Brain microvascular endothelial cell (primary cell): ENCODE data around the gene ASXL2.

Experiments
- DNase-seq: peaks from one replicate; pipeline ENCODE4 v3.0.0-alpha.2; 2020
- H3K27ac ChIP-seq: fragments of 250-450 bp; sonication (Bioruptor Pico); 2 replicates; pipeline ENCODE4 v1.5.1; 2020; ENCODE audit warnings: mild to moderate bottlenecking, moderate library complexity
- H3K27me3 ChIP-seq: fragments of 250-450 bp; sonication (Bioruptor Pico); replicated peaks from 2 replicates; pipeline ENCODE4 v1.5.1; 2020; ENCODE audit warnings: mild to moderate bottlenecking
- H3K36me3 ChIP-seq: fragments of 250-450 bp; sonication (Bioruptor Pico); replicated peaks from 2 replicates; pipeline ENCODE4 v1.5.1; 2020; ENCODE audit warnings: mild to moderate bottlenecking
- H3K4me3 ChIP-seq: 2 replicates; pipeline ENCODE4 v1.5.1; 2011; ENCODE audit warnings: low read depth, mild to moderate bottlenecking, control low read depth, low read length, moderate library complexity
- in situ Hi-C: cut with HindIII; loops from 2 replicates; pipeline ENCODE4 v1.10.0; 2017; ENCODE audit warnings: low sequenced_read_pairs, low pct_ligation_motif_present
- TF ChIP-seq, protein P1 (sequence below): IDR thresholded peaks from 2 replicates; pipeline ENCODE4 v1.5.1; 2011; ENCODE audit warnings: low read depth, mild to moderate bottlenecking, moderate library complexity, low read length, control low read depth, inconsistent platforms; ENCODE audit errors: missing control alignments

ASXL2 gene

DNA sequence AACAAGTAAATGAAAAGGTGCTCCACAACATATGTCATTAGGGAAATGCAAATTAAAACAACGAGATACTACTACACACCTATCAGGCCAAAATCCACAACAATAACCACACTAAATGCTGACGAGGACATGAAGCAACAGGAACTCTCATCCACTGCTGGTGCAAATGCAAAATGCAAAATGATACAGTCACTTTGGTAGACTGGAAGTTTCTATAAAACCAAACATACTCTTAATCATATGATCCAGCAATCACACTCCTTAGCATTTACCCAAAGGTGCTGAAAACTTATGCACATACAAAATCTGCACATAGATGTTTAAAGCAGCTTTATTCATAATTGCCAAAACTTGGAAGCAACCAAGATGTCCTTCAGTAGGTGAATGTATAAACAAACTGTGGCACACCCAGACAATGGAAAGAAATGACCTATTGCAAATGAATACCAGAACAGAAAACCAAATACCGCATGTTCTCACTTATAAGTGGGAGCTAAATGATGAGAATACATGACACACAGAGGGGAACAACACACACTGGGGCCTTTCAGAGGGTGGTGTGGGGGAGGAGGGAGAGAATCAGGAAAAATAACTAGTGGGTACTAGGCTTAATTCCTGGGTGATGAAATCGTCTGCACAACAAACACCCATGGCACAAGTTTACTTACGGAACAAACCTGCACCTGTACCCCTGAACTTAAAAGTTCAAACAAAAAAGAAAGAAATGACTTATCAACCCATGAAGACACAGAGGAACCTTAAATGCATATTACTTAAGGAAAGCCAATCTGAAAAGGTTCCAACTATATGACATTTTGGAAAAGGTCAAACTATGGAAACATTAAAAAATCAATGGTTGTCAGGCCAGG, 80.4 kb downstream of the ASXL2 start:
- Histone ChIP-seq H3K4me3 (no peak overlapping the region), H3K36me3 (peaks cover 5% of the 10 kb centered on the region), H3K27ac (no peak overlapping the region), H3K27me3 (no peaks in the 10 kb centered on the region)
- TF ChIP-seq, protein P1, sequence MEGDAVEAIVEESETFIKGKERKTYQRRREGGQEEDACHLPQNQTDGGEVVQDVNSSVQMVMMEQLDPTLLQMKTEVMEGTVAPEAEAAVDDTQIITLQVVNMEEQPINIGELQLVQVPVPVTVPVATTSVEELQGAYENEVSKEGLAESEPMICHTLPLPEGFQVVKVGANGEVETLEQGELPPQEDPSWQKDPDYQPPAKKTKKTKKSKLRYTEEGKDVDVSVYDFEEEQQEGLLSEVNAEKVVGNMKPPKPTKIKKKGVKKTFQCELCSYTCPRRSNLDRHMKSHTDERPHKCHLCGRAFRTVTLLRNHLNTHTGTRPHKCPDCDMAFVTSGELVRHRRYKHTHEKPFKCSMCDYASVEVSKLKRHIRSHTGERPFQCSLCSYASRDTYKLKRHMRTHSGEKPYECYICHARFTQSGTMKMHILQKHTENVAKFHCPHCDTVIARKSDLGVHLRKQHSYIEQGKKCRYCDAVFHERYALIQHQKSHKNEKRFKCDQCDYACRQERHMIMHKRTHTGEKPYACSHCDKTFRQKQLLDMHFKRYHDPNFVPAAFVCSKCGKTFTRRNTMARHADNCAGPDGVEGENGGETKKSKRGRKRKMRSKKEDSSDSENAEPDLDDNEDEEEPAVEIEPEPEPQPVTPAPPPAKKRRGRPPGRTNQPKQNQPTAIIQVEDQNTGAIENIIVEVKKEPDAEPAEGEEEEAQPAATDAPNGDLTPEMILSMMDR = no peak
- DNase-seq = no peak
- in situ Hi-C loops = no loop called here

DNA sequence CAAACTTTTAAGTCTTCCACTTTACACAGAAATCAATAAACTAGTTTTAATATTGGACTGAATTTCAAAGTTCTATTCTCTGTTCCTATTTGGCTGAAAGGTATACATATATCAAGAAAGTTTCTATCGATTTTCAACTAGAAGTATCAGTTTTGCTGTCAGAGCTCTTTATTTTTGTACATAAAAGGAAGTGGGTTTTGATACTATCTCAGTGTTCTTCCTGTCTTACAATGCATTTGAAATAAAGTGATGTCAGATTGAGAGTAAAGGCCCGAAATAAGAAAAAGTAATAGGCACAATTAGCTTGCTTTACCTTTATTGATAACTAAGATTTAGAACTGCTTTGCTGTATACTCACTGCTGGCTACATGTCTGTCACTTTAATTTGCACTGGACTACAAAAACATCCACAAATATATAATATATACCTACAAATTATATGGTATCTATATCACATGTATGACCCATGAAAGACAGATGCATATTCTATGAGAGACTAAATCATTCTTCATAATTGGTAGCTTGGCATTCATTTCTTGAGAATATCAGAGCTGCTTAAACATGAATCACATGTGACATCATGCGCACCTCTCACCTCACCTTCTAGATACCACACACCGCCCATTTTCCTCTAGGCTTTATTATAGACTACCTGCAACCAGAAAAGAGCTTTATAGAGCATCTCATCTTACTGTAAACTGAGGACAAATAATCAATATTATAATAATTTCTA, 83.6 kb downstream of the ASXL2 start:
- no peak overlapping the region for H3K27ac ChIP-seq
- H3K36me3 ChIP-seq = peaks cover 5% of the 10 kb centered on the region
- DNase-seq = no peak
- H3K27me3 ChIP-seq = no peaks in the 10 kb centered on the region
- no peak overlapping the region for H3K4me3 ChIP-seq
- TF ChIP-seq, protein P1 = no peak
- in situ Hi-C loops = no loop called here

DNA sequence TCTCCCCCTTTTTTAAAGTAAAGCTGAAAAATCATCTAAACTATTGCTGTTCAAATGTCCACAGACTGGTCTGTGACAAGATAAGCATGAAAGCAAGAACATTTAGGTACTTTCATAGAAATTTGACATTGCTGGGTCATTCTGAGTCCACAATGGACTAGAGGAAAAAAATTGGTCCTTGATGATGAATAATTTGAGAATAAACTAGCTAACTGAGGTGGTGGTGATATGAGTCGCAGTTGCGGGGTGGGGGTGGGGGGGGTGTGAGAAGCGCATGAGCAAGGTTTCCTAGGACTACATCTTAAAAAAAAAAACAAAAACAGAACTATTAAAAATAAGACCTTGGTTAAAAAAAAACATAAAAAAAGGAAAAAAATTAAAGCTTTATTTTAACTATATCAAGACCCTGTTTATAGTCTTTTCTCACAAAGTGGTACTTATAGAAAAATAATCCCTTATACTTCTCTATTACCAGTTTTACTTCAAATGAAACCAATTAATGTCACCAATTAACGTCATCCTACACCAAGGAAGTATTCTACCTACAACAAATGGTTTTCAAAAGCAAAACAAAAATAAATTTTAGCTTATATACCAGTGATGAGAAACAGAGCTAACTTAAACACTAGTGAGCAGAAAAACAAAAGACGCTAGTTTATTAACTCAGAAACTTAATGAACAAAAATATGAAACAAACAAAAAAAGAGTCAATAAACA, 88.1 kb downstream of the ASXL2 start:
- Histone ChIP-seq H3K36me3 (no peaks in the 10 kb centered on the region), H3K27ac (no peak overlapping the region), H3K27me3 (no peaks in the 10 kb centered on the region), H3K4me3 (no peak overlapping the region)
- in situ Hi-C loops = no loop called here
- DNase-seq = no peak
- TF ChIP-seq, protein P1 = no peak

DNA sequence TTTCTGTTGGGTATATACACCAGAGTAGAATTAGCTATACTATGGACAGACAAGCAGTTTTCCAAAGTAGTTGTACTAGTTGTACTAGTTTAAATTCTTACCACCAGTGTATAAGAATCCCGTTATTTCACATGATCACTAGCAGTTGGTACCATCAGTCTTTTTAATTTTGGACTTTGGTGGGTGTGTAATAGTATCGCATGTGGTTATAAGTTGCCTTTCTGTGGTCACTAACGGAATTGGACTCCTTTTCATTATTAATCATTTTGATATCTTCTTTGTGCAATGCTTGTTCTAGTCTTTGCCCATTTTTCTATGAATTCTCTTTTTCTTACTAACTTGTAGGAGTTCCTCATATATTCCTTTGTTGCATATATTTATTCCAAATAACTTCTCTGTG, 89.8 kb downstream of the ASXL2 start:
- in situ Hi-C loops = no loop called here
- H3K27ac ChIP-seq = no peak overlapping the region
- DNase-seq = no peak
- no peaks in the 10 kb centered on the region for H3K27me3 ChIP-seq
- H3K4me3 ChIP-seq = no peak overlapping the region
- no peaks in the 10 kb centered on the region for H3K36me3 ChIP-seq
- TF ChIP-seq, protein P1 = no peak

DNA sequence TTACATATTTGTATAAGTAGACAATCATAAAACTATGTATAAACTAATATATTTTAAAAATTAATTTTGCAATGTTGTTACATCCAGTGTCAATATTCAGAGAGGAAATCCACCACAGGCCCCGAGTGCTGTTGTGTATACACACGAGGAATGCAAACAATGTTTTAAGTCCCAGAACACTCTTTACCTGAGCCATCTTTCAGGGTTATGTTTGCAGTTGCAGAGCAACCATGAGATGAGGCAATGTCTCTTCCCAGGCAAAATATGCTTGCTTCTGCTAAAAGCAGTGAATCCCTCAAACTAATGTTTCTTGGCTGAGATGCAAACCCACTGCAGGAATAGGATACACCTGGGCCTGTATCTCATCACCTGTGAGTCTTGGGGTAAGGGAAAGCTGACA, 91.3 kb downstream of the ASXL2 start:
- in situ Hi-C loops = no loop called here
- DNase-seq = no peak
- TF ChIP-seq, protein P1 = no peak
- Histone ChIP-seq H3K27me3 (no peaks in the 10 kb centered on the region), H3K27ac (no peak overlapping the region), H3K36me3 (no peaks in the 10 kb centered on the region), H3K4me3 (no peak overlapping the region)
